ENCODE results near the gene SPATA33.

SPATA33 gene

DNA sequence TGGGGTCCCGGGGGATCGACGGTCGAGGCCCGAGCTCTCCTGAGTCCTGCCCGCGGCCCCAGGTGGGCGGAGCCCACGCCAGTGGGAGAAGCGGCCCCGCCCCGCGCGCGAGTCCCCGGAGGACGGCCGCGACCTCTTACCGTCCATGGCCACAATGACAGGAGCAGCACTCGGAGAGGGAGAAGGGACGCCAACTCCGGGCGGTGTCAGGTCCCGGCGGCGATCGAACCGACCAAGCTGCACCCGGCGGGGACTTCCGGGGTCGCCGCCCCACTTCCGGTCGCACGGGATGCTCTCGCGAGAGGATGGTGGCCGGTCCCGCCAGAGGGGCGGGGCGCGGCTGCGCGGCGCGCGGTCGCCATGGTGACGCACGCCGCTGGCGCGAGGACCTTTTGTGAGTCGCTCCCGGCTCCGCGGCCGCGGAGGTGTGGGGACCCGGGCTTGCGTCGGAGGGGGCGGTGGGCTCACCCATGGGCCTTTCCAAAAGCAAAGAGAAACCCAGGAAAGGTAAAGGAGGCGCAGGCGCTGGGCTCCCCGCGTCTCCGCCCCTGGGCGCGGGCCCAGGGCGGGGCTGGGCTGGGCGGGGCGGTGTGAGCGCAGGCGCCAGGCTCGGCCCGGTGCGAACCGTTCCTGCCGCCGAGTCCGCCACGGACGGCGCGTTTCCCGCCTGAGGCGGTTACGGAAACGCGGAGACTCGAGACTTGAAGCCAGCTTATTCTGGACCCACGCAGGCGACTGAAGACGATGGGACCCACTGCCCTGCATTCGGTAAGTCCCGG, at the start of gene SPATA33, which contains the start of gene CHMP1A:
Gene SPATA33, plus strand, starts transcription at position 395 of the 779 bp plus-strand sequence. Its CDS starts 76 bp downstream, at position 471.
Gene CHMP1A, minus strand, starts transcription at position 267 of the 779 bp plus-strand sequence. Its CDS starts 120 bp downstream, at position 147.
- peak; percentile 94 for DNase-seq

DNA sequence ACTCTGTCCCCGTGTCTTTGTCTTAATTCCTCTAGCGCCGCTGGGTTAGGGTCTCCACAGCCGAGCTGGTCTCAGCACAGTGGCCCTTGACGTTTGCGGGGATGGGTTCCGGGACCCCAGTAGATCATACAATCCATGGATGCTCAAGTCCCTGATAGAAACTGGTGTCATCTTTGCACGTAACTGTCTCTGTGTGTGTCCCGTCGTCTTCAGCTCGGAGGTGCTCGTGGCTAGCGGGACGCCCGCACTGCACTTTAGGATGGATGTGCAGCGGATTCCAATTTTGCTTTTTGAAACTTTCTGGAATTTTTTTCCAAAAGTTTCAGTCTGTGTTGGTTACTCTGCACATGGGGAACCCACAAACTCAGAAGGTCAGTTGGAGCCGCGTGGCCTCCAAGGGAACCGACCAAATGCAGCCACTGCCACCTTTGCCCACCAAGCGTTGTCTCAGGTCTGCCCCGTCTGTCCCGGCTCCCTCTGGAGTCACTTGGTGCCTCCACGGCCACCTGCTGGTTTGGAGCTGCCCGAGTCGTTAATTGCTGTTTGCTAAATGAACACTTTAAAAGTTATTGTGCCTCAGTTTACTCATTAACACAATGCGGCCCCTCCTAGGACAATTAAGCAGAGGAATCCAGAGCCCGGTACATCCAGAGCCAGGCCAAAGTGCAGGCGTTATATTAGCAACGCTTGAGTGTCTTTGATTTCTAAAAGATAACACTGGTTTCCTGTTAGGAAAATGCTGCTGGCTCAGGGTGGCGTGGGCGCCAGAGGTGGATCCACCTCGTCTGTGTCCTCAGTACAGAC, 49.5 kb upstream of the SPATA33 start:
- no peak for DNase-seq

DNA sequence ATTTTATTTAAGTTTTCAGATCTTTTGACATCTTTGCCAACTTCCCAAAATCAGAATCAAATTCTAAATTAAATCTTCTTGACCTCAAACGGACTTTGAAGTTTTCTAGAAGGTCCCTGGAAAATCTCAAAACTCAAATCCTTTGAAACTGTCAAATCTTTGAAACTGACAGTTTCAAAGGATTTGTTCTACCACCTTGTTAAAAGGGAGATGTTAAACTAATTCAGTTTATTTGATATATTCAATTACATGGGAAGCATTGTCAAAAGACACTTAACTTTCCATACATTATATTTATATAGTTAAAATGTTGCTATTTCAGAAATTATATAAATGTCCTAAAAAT, 47.6 kb upstream of the SPATA33 start:
- no peak for DNase-seq

DNA sequence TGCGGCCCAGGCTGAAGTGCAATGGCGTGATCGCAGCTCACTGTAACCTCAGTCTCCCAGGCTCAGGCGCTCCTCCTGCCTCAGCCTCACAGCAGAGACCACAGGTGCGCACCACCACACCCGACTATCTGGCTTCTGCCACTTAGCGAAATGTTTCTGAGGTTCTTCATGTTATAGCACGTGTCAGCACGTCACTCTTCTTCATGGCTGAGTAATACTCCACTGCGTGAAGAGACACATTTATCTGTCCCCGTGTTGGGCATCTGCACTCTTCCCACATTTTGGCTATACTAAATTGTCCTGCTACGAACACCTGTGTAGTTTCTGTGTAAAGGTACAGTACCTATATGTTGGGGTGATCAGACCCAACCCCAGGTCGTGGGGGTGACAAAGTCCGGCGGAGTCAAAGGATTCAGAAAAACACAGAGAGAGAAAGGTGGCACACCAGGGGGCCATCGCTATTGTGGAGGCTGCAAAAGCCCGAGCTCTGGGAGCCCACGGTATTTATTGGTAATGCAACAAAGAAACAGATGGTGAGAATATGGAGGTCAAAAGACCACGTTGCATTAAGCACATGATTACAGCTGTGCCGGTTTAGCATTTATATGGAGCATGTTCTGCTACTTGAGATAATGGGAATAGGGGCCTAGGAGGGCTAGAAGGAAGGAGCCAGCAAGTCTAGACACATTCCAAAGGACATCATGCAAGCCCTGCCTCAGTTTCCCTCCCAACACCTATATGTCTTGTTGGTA, 45.0 kb upstream of the SPATA33 start:
- DNase-seq: no peak

DNA sequence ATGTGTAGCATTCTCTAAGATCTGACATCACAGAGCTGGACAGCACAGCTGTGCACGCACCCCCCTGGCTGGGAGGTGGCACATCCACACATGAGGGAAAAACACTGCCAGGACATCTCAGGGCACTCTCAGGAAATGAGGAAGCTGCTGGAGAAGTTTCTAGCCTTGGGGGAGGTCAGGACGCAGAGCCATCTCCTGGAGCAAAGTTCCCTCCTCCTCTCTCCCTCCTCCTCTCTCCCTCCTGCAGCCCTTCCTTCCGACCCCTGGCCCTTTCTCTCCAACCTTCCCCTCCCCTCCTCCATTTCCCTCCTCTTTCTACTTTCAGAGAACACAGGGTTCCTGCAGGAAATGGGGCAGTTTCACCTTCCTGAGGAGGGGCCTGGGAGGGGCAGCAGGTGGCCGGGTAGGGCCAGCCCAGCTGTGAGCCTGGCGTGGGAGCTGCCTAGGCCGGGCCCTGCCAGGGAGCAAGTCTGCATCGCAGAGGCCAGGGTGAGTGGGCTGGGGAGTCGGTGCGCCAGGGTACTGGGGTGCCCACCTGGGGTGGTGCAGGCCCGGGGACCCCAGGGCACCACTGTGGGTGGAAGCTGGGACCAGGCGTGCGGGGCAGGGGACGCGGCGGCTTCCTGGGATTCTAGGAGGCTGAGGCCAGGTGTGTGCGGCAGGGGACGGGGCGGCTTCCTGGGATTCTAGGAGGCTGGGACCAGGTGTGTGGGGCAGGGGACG, 44.2 kb upstream of the SPATA33 start, which contains the start of gene DPEP1:
Gene DPEP1, plus strand, starts transcription at position 412 of the 723 bp plus-strand sequence. CDS start 16,769 bp downstream, outside the sequence.
- no peak for DNase-seq

DNA sequence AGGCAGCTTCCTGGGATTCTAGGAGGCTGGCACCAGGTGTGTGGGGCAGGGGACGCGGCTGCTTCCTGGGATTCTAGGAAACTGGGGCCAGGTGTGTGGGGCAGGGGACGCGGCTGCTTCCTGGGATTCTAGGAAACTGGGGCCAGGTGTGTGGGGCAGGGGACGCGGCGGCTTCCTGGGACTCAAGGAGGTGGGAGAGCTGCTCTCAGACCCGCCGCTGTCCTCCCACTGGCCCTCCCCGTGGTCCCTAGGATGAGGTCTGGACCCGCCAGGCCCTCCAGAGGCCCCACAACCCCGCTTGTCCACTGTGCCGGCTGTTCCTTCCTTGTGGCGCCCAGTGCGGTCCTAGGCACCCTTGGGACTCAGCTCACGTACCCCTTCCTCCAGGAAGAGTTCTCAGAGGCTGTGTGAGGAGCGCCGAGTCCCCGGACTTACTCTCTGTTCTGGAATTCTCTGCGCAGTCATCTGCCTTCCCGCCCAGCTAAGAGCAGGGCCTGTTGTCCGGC, 43.6 kb upstream of the SPATA33 start:
- DNase-seq: no peak

DNA sequence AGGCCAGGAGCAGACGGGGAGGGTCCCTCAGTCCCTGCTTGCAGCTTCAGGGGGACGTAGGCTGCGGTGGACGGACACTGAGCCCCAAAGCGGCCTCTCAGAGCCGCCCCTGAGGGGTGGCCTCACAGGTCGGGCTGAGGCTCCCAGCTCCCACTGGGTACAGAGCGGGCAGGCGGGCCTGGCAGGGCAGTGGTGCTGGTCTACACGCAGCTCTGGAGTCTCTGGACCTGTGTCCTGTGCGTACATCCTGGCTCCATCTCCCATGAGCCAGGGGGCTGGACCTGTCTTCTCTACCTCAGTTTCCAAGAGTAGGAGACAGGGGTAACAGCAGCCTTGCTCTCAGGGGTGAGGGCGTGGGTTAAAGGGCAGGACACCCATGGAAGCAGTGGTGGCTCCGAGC, 42.5 kb upstream of the SPATA33 start:
- no peak for DNase-seq

DNA sequence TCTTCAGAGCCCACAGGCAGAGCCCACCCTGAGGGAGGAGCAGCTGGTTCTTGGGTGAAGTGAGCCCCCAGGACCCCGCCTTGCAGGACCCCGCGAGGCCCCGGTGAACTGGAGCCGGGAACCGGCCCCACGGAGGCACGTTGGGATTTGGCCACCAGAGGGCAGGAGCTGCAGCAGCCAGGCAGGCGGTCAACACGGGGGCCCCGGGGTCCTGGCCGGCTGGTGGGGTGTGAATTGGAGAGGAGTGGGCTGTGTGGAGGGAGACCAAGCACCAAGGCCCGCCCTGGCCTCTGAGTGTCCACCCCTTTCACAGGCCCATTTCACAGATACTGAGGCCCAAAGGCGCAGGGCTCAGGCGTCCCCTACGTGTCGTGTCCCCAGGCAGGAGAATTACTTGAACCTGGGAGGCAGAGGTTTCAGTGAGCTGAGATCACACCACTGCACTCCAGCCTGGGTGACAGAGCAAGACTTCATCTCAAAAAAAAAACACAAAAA, 42.0 kb upstream of the SPATA33 start:
- DNase-seq: peak; percentile 32

DNA sequence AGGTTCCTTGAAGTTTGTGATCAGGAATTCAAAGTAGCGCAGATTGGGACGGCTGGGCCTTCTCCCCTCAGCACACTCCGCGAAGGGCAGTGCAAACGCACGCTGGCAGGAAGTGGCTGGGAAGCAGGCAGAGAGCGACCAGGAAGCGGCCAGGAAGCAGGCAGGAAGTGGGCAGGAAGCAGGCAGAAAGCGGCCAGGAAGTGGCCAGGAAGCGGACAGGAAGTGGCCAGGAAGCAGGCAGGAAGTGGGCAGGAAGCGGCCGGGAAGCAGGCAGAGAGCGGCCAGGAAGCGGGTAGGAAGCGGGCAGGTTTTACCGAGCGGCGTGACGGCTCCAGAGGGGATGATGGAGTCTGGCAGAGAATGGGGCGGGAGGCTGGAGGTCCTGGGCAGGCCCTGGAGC, 41.0 kb upstream of the SPATA33 start:
- DNase-seq: no peak

DNA sequence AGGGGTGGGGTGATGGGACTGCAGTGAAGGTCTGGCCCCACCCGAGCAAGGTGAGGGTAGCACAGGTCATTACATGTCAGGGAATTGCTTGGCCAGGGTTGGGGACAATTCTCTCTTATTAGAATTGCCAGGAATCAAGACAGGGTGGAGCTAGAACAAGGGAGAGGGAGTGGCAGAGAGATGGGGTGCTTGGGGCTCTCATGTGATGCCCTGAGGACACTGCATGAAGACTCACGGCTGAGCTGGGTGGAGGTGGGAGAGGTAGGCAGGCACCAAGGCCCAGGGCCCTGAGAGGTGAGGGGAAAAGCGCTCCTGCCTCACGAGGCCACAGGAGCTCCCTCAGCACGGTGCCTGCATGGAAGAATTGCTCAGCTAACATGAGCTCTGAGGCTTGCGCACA, 40.6 kb upstream of the SPATA33 start:
- no peak for DNase-seq

DNA sequence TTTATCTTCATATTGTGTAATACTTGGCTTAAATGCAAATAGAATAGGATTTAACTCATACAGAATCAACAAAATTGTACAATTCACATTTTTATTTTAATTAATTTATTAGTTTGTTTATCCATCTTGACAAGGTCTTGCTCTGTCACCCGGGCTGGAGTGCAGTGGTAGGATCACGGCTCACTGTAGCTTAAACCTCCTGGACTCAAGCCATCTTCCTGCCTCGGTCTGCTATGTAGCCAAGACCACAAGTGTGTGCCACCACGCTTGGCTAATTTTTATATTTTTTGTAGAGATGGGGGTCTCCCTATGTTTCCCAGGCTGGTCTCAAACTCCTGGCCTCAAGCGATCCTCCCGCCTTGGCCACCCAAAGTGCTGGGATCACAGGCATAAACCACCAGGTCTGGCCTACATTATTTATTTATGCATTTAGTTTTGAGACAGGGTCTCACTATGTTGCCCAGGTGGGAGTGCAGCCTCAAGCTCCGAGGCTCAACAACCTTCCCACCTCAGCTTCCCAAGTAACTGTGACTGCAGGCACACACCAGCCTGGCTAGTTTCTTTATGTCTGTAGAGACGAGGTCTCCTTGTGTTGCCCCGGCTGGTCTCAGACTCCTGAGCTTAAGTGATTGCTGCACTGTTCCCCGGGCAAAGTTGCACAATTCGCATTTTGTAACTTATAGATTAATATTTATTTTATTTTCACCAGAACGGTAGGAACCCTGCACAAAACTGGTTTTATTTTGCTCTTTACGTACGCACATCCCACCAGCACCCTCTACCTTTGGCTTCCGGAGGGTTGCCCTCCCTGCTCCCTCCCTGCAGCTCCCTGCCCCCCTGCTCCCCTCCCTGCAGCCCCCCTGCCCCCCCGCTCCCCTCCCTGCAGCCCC, 39.3 kb upstream of the SPATA33 start:
- DNase-seq: no peak

DNA sequence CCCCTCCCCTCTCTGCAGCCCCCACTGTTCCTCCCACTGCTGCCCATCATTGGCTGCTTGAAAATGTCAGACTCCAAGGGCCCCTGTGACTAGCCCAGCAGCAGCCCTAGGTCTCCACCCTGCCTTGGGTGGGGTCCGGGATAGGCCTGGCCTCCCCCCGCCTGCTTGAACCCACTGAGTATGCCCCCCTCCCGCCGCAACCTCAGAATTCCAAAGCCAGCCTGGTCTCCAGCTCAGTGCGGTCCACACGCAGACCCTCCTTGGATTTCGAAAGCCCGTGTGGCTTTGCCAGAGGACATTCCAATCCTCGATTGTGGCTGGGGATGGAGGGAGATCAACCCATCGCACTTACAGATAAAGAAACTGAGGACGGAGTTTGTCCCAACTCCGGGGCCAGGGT, 37.8 kb upstream of the SPATA33 start:
- DNase-seq: no peak

DNA sequence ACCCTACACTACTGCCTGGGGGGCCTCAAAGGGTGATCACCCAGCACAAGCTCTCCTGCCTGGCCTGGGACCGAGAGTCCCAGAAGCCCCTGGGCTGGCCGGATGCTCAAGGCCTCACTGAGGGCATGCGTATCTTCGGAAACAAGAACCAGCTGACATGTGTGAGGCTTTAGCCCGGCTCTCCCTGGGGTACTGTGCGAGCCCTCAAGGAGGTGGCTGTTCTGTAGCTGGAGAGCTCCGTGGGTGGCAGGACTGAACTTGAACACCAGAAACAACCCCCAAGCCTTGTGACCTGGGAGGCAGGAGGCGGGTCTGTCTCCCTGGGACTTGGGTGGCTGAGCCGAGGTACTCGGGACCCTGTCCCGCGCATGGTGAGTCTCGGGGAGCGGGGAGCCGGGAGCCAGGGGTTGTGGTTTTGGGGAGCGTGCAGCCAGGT, 37.2 kb upstream of the SPATA33 start:
- DNase-seq: no peak

DNA sequence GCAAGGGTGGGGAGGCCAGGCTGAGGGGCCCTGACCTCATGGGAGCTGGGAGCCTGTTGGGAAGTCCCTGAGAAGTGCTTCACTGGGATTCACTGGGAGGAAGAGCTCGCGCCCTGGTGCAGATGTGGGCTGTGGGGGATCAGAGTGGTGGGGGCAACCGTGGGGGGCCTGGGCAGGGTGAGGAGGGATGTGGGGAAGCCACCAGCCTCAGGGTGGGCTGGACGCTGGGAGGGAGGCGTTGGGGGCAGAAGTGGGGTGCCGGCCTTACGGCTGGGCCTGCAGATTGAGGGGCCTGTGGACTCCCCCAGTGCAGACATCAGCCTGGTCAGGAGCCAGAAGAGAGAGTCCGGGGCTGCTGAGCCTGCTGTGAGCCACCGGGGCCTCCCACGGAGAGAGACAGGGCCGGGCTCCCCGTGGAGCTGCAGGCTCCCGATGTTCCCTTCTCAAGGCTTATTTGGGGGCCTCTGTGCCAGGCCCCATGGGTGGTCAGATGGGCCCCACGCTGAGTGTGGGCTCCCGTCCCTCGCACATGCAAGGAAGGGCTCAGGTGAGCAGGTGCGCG, 36.4 kb upstream of the SPATA33 start:
- DNase-seq: no peak

DNA sequence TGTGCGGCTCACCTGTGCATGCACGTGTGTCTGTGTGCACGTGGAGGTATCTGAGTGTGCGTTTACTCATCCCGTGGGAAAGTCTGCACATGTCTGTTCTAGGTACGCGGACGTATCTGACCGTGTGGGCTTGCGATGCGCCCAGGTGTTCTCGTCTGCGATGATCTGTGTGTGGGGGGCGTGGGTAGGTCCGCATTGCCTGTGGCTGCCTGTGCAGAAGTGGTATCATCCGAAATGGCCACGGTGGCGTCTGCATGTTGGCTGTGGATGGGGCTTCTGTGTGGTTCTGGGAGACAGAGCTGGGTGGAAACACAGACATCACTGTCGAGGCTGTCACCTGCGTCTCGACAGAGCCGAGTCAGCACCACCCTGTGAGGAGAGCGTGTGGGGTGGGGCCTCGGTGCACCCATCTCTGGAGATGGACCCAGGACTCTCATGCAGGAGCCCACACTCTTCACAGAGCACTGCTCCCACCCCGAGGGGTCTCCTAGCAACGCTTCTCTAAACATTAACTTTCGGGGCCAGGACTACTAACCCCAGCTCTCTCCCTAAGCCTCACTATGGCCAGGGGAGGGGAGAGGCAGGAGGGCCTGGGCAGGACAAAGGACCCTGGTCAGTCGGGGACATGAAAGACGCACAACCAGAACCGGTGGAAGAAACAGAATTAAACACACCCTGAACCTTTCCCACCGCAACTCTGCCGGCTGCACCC, 35.8 kb upstream of the SPATA33 start:
- DNase-seq: no peak

DNA sequence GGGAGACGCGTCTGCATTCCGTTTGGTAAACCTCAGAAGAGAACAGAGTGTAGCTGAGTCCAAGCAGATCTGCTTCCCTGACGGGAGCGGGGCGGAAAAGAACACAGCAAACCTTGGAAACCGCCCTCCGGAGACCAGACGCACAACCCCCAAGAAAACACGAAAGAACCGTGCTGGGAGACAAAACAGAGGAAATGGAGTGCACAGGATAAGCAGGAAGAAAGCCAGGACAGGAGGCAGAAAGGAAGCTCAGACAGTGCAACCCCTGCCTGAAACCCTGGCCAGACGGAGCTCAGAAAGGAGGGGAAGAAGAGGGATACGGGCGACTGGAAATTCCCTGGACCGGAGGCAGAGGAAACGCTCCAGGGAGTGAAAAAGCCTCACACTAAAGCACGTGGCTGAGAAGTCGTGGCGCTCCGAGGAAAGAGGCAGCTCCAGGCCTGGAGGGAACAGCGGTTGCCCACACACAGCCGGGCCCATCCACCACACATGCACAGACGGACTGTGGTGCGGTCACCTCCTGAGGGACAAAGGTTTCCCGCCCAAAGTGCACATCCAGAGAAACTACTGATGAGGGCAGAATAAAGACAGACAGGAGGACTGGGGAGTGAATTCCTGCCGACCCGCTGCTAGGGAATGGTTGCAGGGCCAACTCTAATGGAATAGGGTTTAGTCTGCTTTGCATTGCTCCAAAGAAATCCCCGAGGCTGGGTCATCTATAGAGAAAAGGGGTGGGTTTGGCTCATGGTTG, 34.0 kb upstream of the SPATA33 start:
- no peak for DNase-seq

DNA sequence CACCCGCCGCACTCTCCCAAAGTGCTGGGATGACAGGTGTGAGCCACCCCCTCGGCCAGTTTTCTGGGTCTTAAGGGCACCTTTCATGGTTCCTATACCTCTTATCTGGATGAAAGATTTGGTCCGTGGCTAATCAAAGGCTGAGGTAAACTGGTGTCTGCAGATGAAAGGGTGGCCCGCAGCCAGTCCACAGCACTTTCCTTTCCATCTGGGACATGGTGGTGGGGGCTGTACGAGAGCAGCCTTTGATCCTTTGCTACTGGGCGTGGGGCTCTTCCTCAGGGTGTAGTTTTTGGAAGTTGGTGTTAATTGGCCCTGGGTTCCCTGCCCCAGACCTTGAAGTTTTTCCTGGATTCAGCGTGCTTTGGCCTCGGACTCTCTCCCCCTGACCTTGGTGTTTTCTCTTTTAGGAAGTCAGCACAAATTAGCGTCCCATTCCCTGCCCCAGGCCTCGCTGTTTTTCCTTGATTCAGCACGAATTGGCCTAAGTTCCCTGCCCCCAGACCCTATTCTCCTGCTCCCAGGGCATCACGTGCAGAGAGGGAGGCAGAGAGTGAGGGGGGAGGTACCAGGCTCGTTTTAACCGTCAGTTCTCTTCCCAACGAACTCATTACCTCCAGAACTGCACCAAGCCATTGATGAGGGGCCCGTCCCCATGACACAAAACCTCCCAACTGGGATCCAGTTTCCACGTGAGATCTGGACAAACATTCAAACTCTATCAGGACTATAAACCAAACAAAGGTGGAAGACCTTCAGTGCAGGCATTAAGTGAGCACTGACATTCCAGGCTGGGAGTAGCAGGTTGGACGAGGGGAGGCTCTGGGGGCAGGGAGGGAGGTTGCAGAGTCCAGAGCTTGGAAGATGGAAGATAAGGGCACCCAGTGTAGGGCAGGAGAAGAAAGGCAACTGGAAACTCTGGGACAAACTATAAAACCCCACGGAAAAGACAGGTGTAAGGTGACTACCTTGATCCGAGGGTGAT, 32.6 kb upstream of the SPATA33 start:
- no peak for DNase-seq

Measured in stimulated activated CD4-positive, alpha-beta T cell treated with anti-CD3 and anti-CD28 coated beads, Interleukin-15, amount 100 ng/mL, for 24 hours (primary cell).